Muscle layer of duodenum (tissue), 2 donors: ENCODE measurements around the gene DES.

Experiments used
- H3K27ac ChIP-seq: one replicate; pipeline ENCODE4 v1.7.0; 2013; ENCODE audit warnings: mild to moderate bottlenecking, low read length
- H3K27me3 ChIP-seq: one replicate; pipeline ENCODE4 v1.7.0; 2013; ENCODE audit warnings: low read depth, mild to moderate bottlenecking, control low read depth, low read length
- H3K36me3 ChIP-seq, 2 donors: one replicate each; pipeline ENCODE4 v1.7.0; 2013; ENCODE audit warnings: low read length in 2 of 2, control low read depth in 1 of 2, mild to moderate bottlenecking in 1 of 2; ENCODE audit not compliant: insufficient read depth in 2 of 2, control insufficient read depth in 1 of 2
- H3K4me1 ChIP-seq, 2 donors: one replicate each; pipeline ENCODE4 v1.7.0; 2013; ENCODE audit warnings: low read length in 2 of 2, mild to moderate bottlenecking in 2 of 2, control low read depth in 1 of 2, moderate library complexity in 1 of 2; ENCODE audit not compliant: insufficient read depth in 2 of 2, control insufficient read depth in 1 of 2
- H3K4me3 ChIP-seq, 2 donors: one replicate each; pipeline ENCODE4 v1.7.0; 2013; ENCODE audit warnings: low read length in 2 of 2, low read depth in 1 of 2, mild to moderate bottlenecking in 1 of 2
- H3K9me3 ChIP-seq, 2 donors: one replicate each; pipeline ENCODE4 v1.7.0; 2013; ENCODE audit warnings: low read length in 2 of 2, control low read depth in 1 of 2, mild to moderate bottlenecking in 1 of 2; ENCODE audit not compliant: control insufficient read depth in 1 of 2
- donor health status: healthy.

The DES gene

GRCh38 chr2:219409619-219410018 is 8.6 kb upstream of the DES start:
- H3K27me3 ChIP-seq = no peaks in the 10 kb centered on the region
- H3K9me3 ChIP-seq = no peaks in the 10 kb centered on the region
- no peaks in the 10 kb centered on the region for H3K4me1 ChIP-seq
- no peaks in the 10 kb centered on the region for H3K36me3 ChIP-seq
- peak overlapping the region in 1 of 2 donors; percentile 17 for H3K4me3 ChIP-seq
- H3K27ac ChIP-seq = peak overlapping the region; percentile 92

GRCh38 chr2:219410390-219410789 is 7.8 kb upstream of the DES start:
- H3K4me3 ChIP-seq = peak overlapping the region in 1 of 2 donors; percentile 17
- H3K27ac ChIP-seq = peak overlapping the region; percentile 92
- no peaks in the 10 kb centered on the region for H3K9me3 ChIP-seq
- no peaks in the 10 kb centered on the region for H3K36me3 ChIP-seq
- no peaks in the 10 kb centered on the region for H3K27me3 ChIP-seq
- no peaks in the 10 kb centered on the region for H3K4me1 ChIP-seq

GRCh38 chr2:219414857-219415256 is 3.3 kb upstream of the DES start:
- H3K27ac ChIP-seq = peak overlapping the region; percentile 90

GRCh38 chr2:219415580-219416234 is 2.5 kb upstream of the DES start:
- Histone ChIP-seq H3K27me3 (peaks cover 9% of the 10 kb centered on the region), H3K4me1 (no peaks in the 10 kb centered on the region), H3K27ac (peak overlapping the region; percentile 90), H3K36me3 (peaks cover 0 to under 1% of the 10 kb centered on the region in 2 donors), H3K4me3 (no peak overlapping the region), H3K9me3 (no peaks in the 10 kb centered on the region)

More at GRCh38 chr2:219414857-219415256, 3.3 kb upstream of the DES start:
- H3K9me3 ChIP-seq = no peaks in the 10 kb centered on the region
- no peaks in the 10 kb centered on the region for H3K36me3 ChIP-seq
- peaks cover 9% of the 10 kb centered on the region for H3K27me3 ChIP-seq
- no peaks in the 10 kb centered on the region for H3K4me1 ChIP-seq
- no peak overlapping the region for H3K4me3 ChIP-seq

GRCh38 chr2:219416235-219416602 is 2.0 kb upstream of the DES start:
- Histone ChIP-seq H3K9me3 (no peaks in the 10 kb centered on the region), H3K4me3 (no peak overlapping the region), H3K36me3 (peaks cover 0 to 5% of the 10 kb centered on the region in 2 donors), H3K27me3 (peaks cover 9% of the 10 kb centered on the region), H3K4me1 (no peaks in the 10 kb centered on the region), H3K27ac (peak overlapping the region; percentile 90)

GRCh38 chr2:219416938-219417337 is 1.2 kb upstream of the DES start:
- Histone ChIP-seq H3K4me3 (peak overlapping the region in 1 of 2 donors; percentile 32), H3K9me3 (no peaks in the 10 kb centered on the region), H3K36me3 (peaks cover 1 to 5% of the 10 kb centered on the region in 2 donors), H3K27me3 (peaks cover 9% of the 10 kb centered on the region), H3K27ac (peak overlapping the region; percentile 90), H3K4me1 (no peaks in the 10 kb centered on the region)

- no peaks in the 10 kb centered on the region for H3K9me3 ChIP-seq
- no peaks in the 10 kb centered on the region for H3K4me1 ChIP-seq
- H3K4me3 ChIP-seq = peak overlapping the region in 1 of 2 donors; percentile 32
- H3K36me3 ChIP-seq = peaks cover 4 to 5% of the 10 kb centered on the region in 2 donors
- H3K27ac ChIP-seq = peak overlapping the region; percentile 90
- H3K27me3 ChIP-seq = peaks cover 9% of the 10 kb centered on the region
Measured at GRCh38 chr2:219417374-219417773, 803 bp upstream of the DES start.

GRCh38 chr2:219419012-219419324 is 791 bp downstream of the DES start:
- Histone ChIP-seq H3K4me3 (peak overlapping the region; percentile 70), H3K4me1 (no peaks in the 10 kb centered on the region), H3K27me3 (peaks cover 9% of the 10 kb centered on the region), H3K27ac (peak overlapping the region; percentile 91), H3K9me3 (no peaks in the 10 kb centered on the region), H3K36me3 (peaks cover 4 to 5% of the 10 kb centered on the region in 2 donors)

- H3K27ac ChIP-seq = peak overlapping the region; percentile 91
- H3K36me3 ChIP-seq = peaks cover 4 to 5% of the 10 kb centered on the region in 2 donors
- peaks cover 9% of the 10 kb centered on the region for H3K27me3 ChIP-seq
- no peaks in the 10 kb centered on the region for H3K4me1 ChIP-seq
- no peaks in the 10 kb centered on the region for H3K9me3 ChIP-seq
- peak overlapping the region; percentile 70 for H3K4me3 ChIP-seq
Measured at GRCh38 chr2:219419331-219420197, 1.4 kb downstream of the DES start.

- peaks cover 9% of the 10 kb centered on the region for H3K27me3 ChIP-seq
- peak overlapping the region; percentile 70 for H3K4me3 ChIP-seq
- peaks cover 4 to 5% of the 10 kb centered on the region in 2 donors for H3K36me3 ChIP-seq
- H3K4me1 ChIP-seq = no peaks in the 10 kb centered on the region
- peak overlapping the region; percentile 91 for H3K27ac ChIP-seq
- H3K9me3 ChIP-seq = no peaks in the 10 kb centered on the region
Measured at GRCh38 chr2:219420687-219421086, 2.5 kb downstream of the DES start.

- Histone ChIP-seq H3K36me3 (peaks cover 4 to 5% of the 10 kb centered on the region in 2 donors), H3K4me1 (no peaks in the 10 kb centered on the region), H3K9me3 (no peaks in the 10 kb centered on the region), H3K27me3 (peaks cover 9% of the 10 kb centered on the region), H3K27ac (peak overlapping the region; percentile 91), H3K4me3 (peak overlapping the region; percentile 70)
Measured at GRCh38 chr2:219421323-219421722, 3.1 kb downstream of the DES start.
